HK-2 (cell line): ENCODE data around the gene MBLAC2.

ENCODE experiments used
- DNase-seq: peaks from one replicate; pipeline ENCODE4 v3.0.0-alpha.2; 2018; ENCODE audit not compliant: unreplicated experiment

The MBLAC2 gene

GRCh38 chr5:90474235-90475107 lies at the start of gene MBLAC2, which contains the start of gene POLR3G:
TSS of gene MBLAC2 (minus strand) at chr5:90474771. CDS start at chr5:90474292, 479 bp downstream.
TSS of gene POLR3G (plus strand) at chr5:90474864. CDS start at chr5:90485568, 10,704 bp downstream.
- DNase-seq, result peak; percentile 89

- no peak for DNase-seq
These were observed 44.5 kb upstream of the MBLAC2 start for GRCh38 chr5:90519081-90519480.

- DNase-seq, result no peak
These were observed 44.1 kb upstream of the MBLAC2 start for GRCh38 chr5:90518661-90519060.

GRCh38 chr5:90514520-90514919 lies 39.9 kb upstream of the MBLAC2 start:
- no peak for DNase-seq

- DNase-seq, result no peak
These were observed 35.9 kb upstream of the MBLAC2 start for GRCh38 chr5:90510438-90510837.

GRCh38 chr5:90506221-90506620 lies 31.6 kb upstream of the MBLAC2 start:
- DNase-seq, result no peak

GRCh38 chr5:90504743-90505142 lies 30.2 kb upstream of the MBLAC2 start:
- DNase-seq, result no peak

- no peak for DNase-seq
These were observed 29.0 kb upstream of the MBLAC2 start for GRCh38 chr5:90503596-90503995.

GRCh38 chr5:90495146-90495545 lies 20.6 kb upstream of the MBLAC2 start:
- no peak for DNase-seq

- DNase-seq, result no peak
These were observed 19.5 kb upstream of the MBLAC2 start for GRCh38 chr5:90494043-90494442.

GRCh38 chr5:90488791-90489190 lies 14.2 kb upstream of the MBLAC2 start:
- DNase-seq, result no peak

- no peak for DNase-seq
These were observed 10.0 kb upstream of the MBLAC2 start for GRCh38 chr5:90484540-90484939.

GRCh38 chr5:90483206-90483605 lies 8.6 kb upstream of the MBLAC2 start:
- DNase-seq, result no peak

GRCh38 chr5:90480699-90481098 lies 6.1 kb upstream of the MBLAC2 start:
- no peak for DNase-seq

GRCh38 chr5:90479611-90480385 lies 5.2 kb upstream of the MBLAC2 start:
- DNase-seq, result no peak

GRCh38 chr5:90477621-90478215 lies 3.1 kb upstream of the MBLAC2 start:
- no peak for DNase-seq

GRCh38 chr5:90477073-90477472 lies 2.5 kb upstream of the MBLAC2 start:
- no peak for DNase-seq

- DNase-seq, result no peak
These were observed 1.8 kb upstream of the MBLAC2 start for GRCh38 chr5:90476391-90476790.

- DNase-seq, result no peak
These were observed 937 bp upstream of the MBLAC2 start for GRCh38 chr5:90475436-90475980.

GRCh38 chr5:90473396-90474234 lies 956 bp downstream of the MBLAC2 start:
- peak; percentile 27 for DNase-seq

- no peak for DNase-seq
These were observed 1.7 kb downstream of the MBLAC2 start for GRCh38 chr5:90472783-90473395.
